Measurements from ENCODE around the gene PHYHD1. TPM values are rescaled to one million over a fixed set of nuclear protein-coding genes. Genes with fewer than 3 reads are reported as not detected.

Gene PHYHD1
- total RNA-seq, 1 experiment from 2014 or later: 0.32 TPM

- no peak for TF ChIP-seq CTCF (IDR thresholded peaks at IDR 0.05 in 2 of 3, conservative IDR thresholded peaks at IDR 0.05 in 1 of 3; ENCODE audit: borderline replicate concordance in 1 of 3, insufficient read depth in 1 of 3, low read depth in 2 of 3, low read length in 2 of 3)
- no peak for TF ChIP-seq EZH2 (IDR thresholded peaks at IDR 0.05)
- no peak for TF ChIP-seq FOSL1 (IDR thresholded peaks at IDR 0.05; ENCODE audit: low read depth)
Observed at GRCh38 chr9:128923493-128923883, 2.7 kb downstream of the PHYHD1 start (continued).

- Histone ChIP-seq H3K4me3 (replicated peaks in 1 of 2; ENCODE audit: low read depth in 1 of 2, low read length in 2 of 2) (no peak overlapping the region), H3K9ac (ENCODE audit: low read length) (no peak overlapping the region), H3K27ac (ENCODE audit: low read depth, low read length) (no peak overlapping the region), H3K79me2 (ENCODE audit: insufficient read depth, low read length) (no peaks in the 10 kb centered on the region), H3K4me2 (ENCODE audit: low read length) (0 out of 2 replicates have a peak overlapping the region, but pooled peaks have one; percentile 2), H2AFZ (ENCODE audit: low read depth, low read length, poor library complexity, severe bottlenecking) (peak overlapping the region; percentile 100), H3K9me3 (ENCODE audit: control insufficient read depth in 1 of 2, insufficient read depth in 1 of 2, low read depth in 1 of 2, low read length in 2 of 2) (no peaks in the 10 kb centered on the region), H3K9me2 (ENCODE audit: insufficient read depth) (no peaks in the 10 kb centered on the region), H3K27me3 (ENCODE audit: insufficient read depth, low read length) (no peaks in the 10 kb centered on the region), H4K20me1 (ENCODE audit: insufficient read depth) (no peaks in the 10 kb centered on the region), H3K4me1 (ENCODE audit: control insufficient read depth in 1 of 2, insufficient read depth in 2 of 2, low read length in 2 of 2) (peaks cover 4 to 10% of the 10 kb centered on the region in 2 experiments; a peak in 3 of 4 replicates), H3K36me3 (ENCODE audit: control insufficient read depth in 1 of 2, insufficient read depth in 2 of 2, low read length in 2 of 2) (no peaks in the 10 kb centered on the region)
- intact Hi-C loops (cut with micrococcal nuclease): loop anchor here (1.0 to 5.0 kb wide), 4 partner anchors 65 to 281 kb away; no protein-coding TSS in a partner anchor
- CTCF ChIA-PET: interaction anchor here (0.8 to 3.5 kb wide), 14 partner anchors 10 to 292 kb away, joined by 3 to 20 read pairs (median 4); partner anchors contain the start of genes ENDOG, SPOUT1 and ZDHHC12
- POLR2A ChIA-PET: interaction anchor here (0.9 kb wide), 1 partner anchor 20 kb away, joined by 3 read pairs; no protein-coding TSS in a partner anchor
- no TSS peak for BruUV-seq (replicated peaks)
- TF ChIP-seq RAD21 (IDR thresholded peaks at IDR 0.05; ENCODE audit: low read depth): peak; percentile 98
- peak; percentile 88 to 97 (median 94) for TF ChIP-seq CTCF (IDR thresholded peaks at IDR 0.05 in 2 of 3, conservative IDR thresholded peaks at IDR 0.05 in 1 of 3; ENCODE audit: borderline replicate concordance in 1 of 3, insufficient read depth in 1 of 3, low read depth in 2 of 3, low read length in 2 of 3)
- no peak for TF ChIP-seq POLR2A (IDR thresholded peaks at IDR 0.05; ENCODE audit: borderline replicate concordance, extremely low read depth, insufficient read depth, insufficient read length)
- TF ChIP-seq SP1 (IDR thresholded peaks at IDR 0.05; ENCODE audit: low read depth): no peak
- TF ChIP-seq YY1 (IDR thresholded peaks at IDR 0.05; ENCODE audit: extremely low read depth, insufficient replicate concordance, low read depth, low read length): peak; percentile 29
- no peak for TF ChIP-seq CEBPB (IDR thresholded peaks at IDR 0.05; ENCODE audit: low read depth)
- TF ChIP-seq CBX3 (IDR thresholded peaks at IDR 0.05; ENCODE audit: low read depth): no peak
- no peak for TF ChIP-seq ZNF274 (IDR thresholded peaks at IDR 0.05; ENCODE audit: low read depth, low read length)
- ATAC-seq (peak; percentile 93), DNase-seq (ENCODE audit: low read depth, low spot score) (peak; percentile 42)
- RAD21 ChIA-PET (ENCODE audit: low non-redundant PET in 1 of 2, low total read pairs in 2 of 2, uncharacterized antibody in 2 of 2, unreplicated experiment in 2 of 2): interaction anchor here in 1 of 2 experiments (1.9 kb wide), 1 partner anchor 110 kb away, joined by 4 read pairs; the partner anchor contains the start of gene ENDOG
Observed at GRCh38 chr9:128927731-128928411, 7.1 kb downstream of the PHYHD1 start.

All from HCT116 (cell line).